Activated CD8-positive, alpha-beta T cell treated with anti-CD3 and anti-CD28 coated beads for 36 hours (primary cell): ENCODE data around the gene HAT1. TPM values are rescaled to one million over a fixed set of nuclear protein-coding genes. Genes with fewer than 3 reads are reported as not detected.

Source experiments
- ATAC-seq: fragments of 200-7000 bp; cut with Tn5 transposase; one replicate; pipeline ENCODE4 v1.10.0; 2021; ENCODE audit warnings: mild to moderate bottlenecking, moderate library complexity
- CTCF ChIA-PET: fragments of 350-600 bp; sonication (Branson Sonifier 250); formaldehyde crosslinking; loops from one replicate; lab custom pipeline; 2021; ENCODE audit warnings: antibody characterized with exemption; lab: Charles Lee
- POLR2A ChIA-PET: fragments of 350-600 bp; sonication (Branson Sonifier 250); formaldehyde crosslinking; loops from one replicate; lab custom pipeline; 2021; ENCODE audit warnings: antibody characterized with exemption; lab: Charles Lee
- DNase-seq: peaks from one replicate; pipeline ENCODE4 v3.0.0-alpha.2; 2020
- H3K27ac Mint-ChIP-seq: one replicate; pipeline ENCODE4 v1.8.0; 2021; ENCODE audit warnings: mild to moderate bottlenecking, mixed read lengths
- H3K27me3 Mint-ChIP-seq: one replicate; pipeline ENCODE4 v1.8.0; 2021; ENCODE audit warnings: mixed read lengths
- H3K36me3 Mint-ChIP-seq: one replicate; pipeline ENCODE4 v1.8.0; 2021; ENCODE audit warnings: low read depth, mixed read lengths
- H3K4me1 Mint-ChIP-seq: one replicate; pipeline ENCODE4 v1.8.0; 2021; ENCODE audit warnings: low read depth, mixed read lengths
- H3K4me3 Mint-ChIP-seq: one replicate; pipeline ENCODE4 v1.8.0; 2021; ENCODE audit warnings: mild to moderate bottlenecking, moderate library complexity, mixed read lengths
- H3K9me3 Mint-ChIP-seq: one replicate; pipeline ENCODE4 v1.8.0; 2021; ENCODE audit warnings: mixed read lengths
- intact Hi-C: fragments of 100-400 bp; cut with micrococcal nuclease; formaldehyde crosslinking; loops from one replicate; pipeline ENCODE4 v1.10.0; 2022
- total RNA-seq, 2 experiments: library from RNA; stranded (reverse); gene quantifications; one replicate each; pipeline ENCODE4 v1.2.3, GENCODE V29; 2021
- TF ChIP-seq, protein P1 (sequence below): fragments of 200-600 bp; IDR thresholded peaks from one replicate; pipeline ENCODE4 v1.8.0; 2022; ENCODE audit warnings: antibody characterized with exemption, mild to moderate bottlenecking

Gene HAT1
- total RNA-seq, 2 experiments from 2014 or later = 75.2 to 79.4 TPM

DNA sequence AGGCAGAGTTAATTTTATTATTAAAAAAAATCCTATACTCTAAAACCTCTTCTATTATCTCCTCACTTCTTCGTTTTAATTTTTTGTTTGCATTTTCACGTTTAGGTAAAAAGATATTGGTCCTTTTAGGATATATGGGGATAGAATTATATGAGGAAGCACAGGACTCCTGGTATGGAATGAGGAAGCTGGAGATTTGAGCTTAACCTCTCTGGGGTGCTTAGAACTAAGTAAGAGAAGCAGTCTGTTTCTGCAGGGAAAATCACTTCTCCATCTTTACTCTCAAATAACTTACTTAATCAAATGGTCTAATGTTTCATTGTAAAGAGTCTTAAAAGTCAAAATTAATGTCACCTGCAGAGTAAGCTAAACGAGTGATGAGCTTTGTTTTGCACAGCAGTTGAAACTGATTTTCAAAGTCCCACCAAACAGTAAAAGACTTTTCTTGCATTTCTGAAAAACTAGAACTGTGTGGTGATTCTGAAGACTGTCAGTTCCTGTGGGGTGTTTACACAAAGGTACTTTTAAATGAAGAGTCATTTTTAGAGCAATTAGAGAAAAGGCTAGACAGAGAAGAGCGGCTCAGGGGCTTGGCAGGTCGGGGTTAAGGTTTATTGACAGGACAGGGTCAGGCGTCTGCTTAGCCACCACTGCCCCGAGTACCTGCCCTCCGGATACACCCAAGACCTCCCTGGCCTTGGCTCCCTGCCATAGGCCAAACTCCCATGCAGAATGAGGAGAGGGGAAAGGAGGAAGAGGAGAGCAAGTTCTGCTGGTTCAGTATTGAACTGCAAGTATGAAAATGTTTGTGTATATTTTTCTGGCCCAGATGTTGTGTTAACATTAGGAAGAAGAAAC lies 99.0 kb downstream of the HAT1 start:
- H3K4me3 Mint-ChIP-seq = no peak overlapping the region
- CTCF ChIA-PET = interaction anchor here (1.1 kb wide), 1 partner anchor 106 kb away, joined by 3 read pairs; no protein-coding TSS in a partner anchor
- H3K4me1 Mint-ChIP-seq = peaks cover 4% of the 10 kb centered on the region
- H3K27ac Mint-ChIP-seq = no peak overlapping the region
- POLR2A ChIA-PET = no interaction called here
- TF ChIP-seq, protein P1, sequence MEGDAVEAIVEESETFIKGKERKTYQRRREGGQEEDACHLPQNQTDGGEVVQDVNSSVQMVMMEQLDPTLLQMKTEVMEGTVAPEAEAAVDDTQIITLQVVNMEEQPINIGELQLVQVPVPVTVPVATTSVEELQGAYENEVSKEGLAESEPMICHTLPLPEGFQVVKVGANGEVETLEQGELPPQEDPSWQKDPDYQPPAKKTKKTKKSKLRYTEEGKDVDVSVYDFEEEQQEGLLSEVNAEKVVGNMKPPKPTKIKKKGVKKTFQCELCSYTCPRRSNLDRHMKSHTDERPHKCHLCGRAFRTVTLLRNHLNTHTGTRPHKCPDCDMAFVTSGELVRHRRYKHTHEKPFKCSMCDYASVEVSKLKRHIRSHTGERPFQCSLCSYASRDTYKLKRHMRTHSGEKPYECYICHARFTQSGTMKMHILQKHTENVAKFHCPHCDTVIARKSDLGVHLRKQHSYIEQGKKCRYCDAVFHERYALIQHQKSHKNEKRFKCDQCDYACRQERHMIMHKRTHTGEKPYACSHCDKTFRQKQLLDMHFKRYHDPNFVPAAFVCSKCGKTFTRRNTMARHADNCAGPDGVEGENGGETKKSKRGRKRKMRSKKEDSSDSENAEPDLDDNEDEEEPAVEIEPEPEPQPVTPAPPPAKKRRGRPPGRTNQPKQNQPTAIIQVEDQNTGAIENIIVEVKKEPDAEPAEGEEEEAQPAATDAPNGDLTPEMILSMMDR = no peak
- no peaks in the 10 kb centered on the region for H3K27me3 Mint-ChIP-seq
- no peaks in the 10 kb centered on the region for H3K9me3 Mint-ChIP-seq
- DNase-seq (no peak), ATAC-seq (no peak)
- H3K36me3 Mint-ChIP-seq = no peaks in the 10 kb centered on the region
- intact Hi-C loops = no loop called here

- no peak overlapping the region for H3K27ac Mint-ChIP-seq
- H3K36me3 Mint-ChIP-seq = no peaks in the 10 kb centered on the region
- ChIA-PET POLR2A (no interaction called here), CTCF (interaction anchor here (1.1 kb wide), 1 partner anchor 105 kb away, joined by 3 read pairs; no protein-coding TSS in a partner anchor)
- intact Hi-C loops = no loop called here
- no peak overlapping the region for H3K4me3 Mint-ChIP-seq
- H3K4me1 Mint-ChIP-seq = peaks cover 4% of the 10 kb centered on the region
- no peak for DNase-seq
- ATAC-seq = no peak
- no peaks in the 10 kb centered on the region for H3K27me3 Mint-ChIP-seq
- TF ChIP-seq, protein P1 = no peak
- no peaks in the 10 kb centered on the region for H3K9me3 Mint-ChIP-seq
Observed at GRCh38 chr2:172021955-172022354, 99.7 kb downstream of the HAT1 start.

DNA sequence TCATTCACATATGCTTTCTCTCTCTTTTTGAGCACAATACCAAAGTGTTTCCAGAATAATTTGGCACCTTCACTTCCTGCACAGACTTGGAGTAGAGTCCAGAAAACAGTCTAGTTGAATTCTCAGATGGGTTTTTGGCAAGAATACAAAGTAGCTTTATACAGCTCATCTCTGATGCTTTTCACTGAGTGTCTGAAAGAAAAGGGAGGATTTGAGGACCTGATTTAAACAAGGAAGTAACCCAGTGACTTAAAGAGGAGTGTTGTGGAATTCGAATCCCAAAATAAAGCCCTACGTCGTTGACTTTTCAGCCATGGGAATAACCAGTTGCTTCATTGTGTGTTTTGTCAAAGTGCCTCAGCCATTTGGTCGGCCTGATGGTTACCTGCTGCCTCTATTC lies 109.3 kb downstream of the HAT1 start:
- intact Hi-C loops = no loop called here
- Mint-ChIP-seq H3K36me3 (no peaks in the 10 kb centered on the region), H3K4me3 (no peak overlapping the region), H3K9me3 (no peaks in the 10 kb centered on the region), H3K4me1 (no peaks in the 10 kb centered on the region), H3K27ac (no peak overlapping the region), H3K27me3 (no peaks in the 10 kb centered on the region)
- CTCF ChIA-PET = no interaction called here
- DNase-seq (no peak), ATAC-seq (no peak)
- TF ChIP-seq, protein P1 = no peak
- POLR2A ChIA-PET = no interaction called here

Other genes with a start within 250 kb of the HAT1 start
- gene DYNC1I2, start 235.0 kb upstream of the HAT1 start, total RNA-seq = 10 to 100 TPM; 39.9 to 40.0 TPM
- gene SLC25A12, start 28.2 kb upstream of the HAT1 start, total RNA-seq = 10 to 100 TPM; 16.2 to 18.3 TPM
- 1 to 10 TPM; 5.4 to 8.8 TPM for gene METAP1D, start 77.5 kb downstream of the HAT1 start, total RNA-seq
- gene DLX1, start 163.0 kb downstream of the HAT1 start, total RNA-seq = not detected
- gene DLX2, start 180.4 kb downstream of the HAT1 start, total RNA-seq = not detected